ENCODE results near the gene CUL5. TPM values are rescaled to one million over a fixed set of nuclear protein-coding genes. Genes with fewer than 3 reads are reported as not detected.

The CUL5 gene
- total and polyA plus RNA-seq, 2 of the 4 experiments (the other 2 are of a cell fraction), result 8.8 to 31.0 TPM

DNA sequence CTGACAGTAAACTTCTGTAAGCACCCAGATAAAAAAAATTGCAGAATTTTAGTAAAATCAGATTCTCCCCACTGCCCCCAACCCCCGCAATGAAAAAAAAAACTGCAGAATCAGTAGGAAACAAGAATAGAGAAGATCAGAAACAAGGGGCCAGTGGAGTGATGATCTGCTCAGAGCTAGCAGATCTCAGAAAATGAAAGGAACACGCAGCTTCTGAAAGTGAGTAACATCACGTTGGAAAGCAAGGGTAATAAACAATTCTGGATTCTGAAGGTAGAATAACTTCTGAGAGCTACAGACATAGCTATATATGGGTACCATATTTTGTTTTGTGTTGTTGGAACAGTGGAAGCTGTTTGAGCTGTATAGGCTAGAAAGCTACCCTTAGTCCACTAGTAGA, 135.9 kb downstream of the CUL5 start:
- no peak overlapping the region for H4K8ac ChIP-seq (ENCODE audit: low read depth in 2 of 2, low read length in 2 of 2)
- H3K23ac ChIP-seq (ENCODE audit: low read depth, low read length), result no peak overlapping the region
- WGBS, 2 experiments (ENCODE audit: extremely low coverage in 2 of 2, insufficient read length in 1 of 2), result 100% methylated on average over 1 of the region's 3 CpGs; no CpG with 5 or more reads in 1 of the 2 experiments
- H3K18ac ChIP-seq (ENCODE audit: low read depth, low read length), result no peak overlapping the region
- peaks cover 22% of the 10 kb centered on the region for H3K36me3 ChIP-seq (ENCODE audit: control insufficient read depth, insufficient read depth, low read length)
- H4K5ac ChIP-seq (ENCODE audit: low read depth, low read length), result no peak overlapping the region
- no peak overlapping the region for H2BK120ac ChIP-seq (ENCODE audit: low read depth, low read length)
- no peak overlapping the region for H2AFZ ChIP-seq (replicated peaks; ENCODE audit: low read length, poor library complexity)
- no peak overlapping the region for H3K4me2 ChIP-seq (ENCODE audit: low read depth, low read length)
- H4K20me1 ChIP-seq (ENCODE audit: insufficient read depth, low read length), result no peaks in the 10 kb centered on the region
- ChIA-PET POLR2A (ENCODE audit: unreplicated experiment) (no interaction called here), CTCF (no interaction called here)
- H3K27ac ChIP-seq (ENCODE audit: insufficient read depth, low read length), result no peak overlapping the region
- H2AK9ac ChIP-seq (replicated peaks; ENCODE audit: low read depth, low read length, poor library complexity), result no peak overlapping the region
- H2AK5ac ChIP-seq (ENCODE audit: low read depth, low read length), result no peak overlapping the region
- H3K4me1 ChIP-seq (ENCODE audit: control insufficient read depth, insufficient read depth, low read length), result no peaks in the 10 kb centered on the region
- in situ Hi-C loops (cut with MboI; ENCODE audit: low sequenced_read_pairs) (no loop called here), intact Hi-C loops (cut with micrococcal nuclease) (loop anchor here (5.0 kb wide), 1 partner anchor 48 kb away; no protein-coding TSS in a partner anchor), dilution Hi-C loops (cut with HindIII; ENCODE audit: low sequenced_read_pairs, unreplicated experiment) (no loop called here)
- no peak for DNase-seq
- no peaks in the 10 kb centered on the region for H3K9me1 ChIP-seq (ENCODE audit: insufficient read depth, low read length)
- no peak overlapping the region for H2BK5ac ChIP-seq (ENCODE audit: low read depth, low read length, poor library complexity, severe bottlenecking)
- H4K91ac ChIP-seq (ENCODE audit: insufficient read depth, low read depth, low read length), result no peak overlapping the region
- no peaks in the 10 kb centered on the region for H3K9me3 ChIP-seq (ENCODE audit: control insufficient read depth, insufficient read depth, low read length)
- H3K56ac ChIP-seq (ENCODE audit: extremely low read depth, insufficient read depth, low read length), result no peak overlapping the region
- no TSS peak for BruUV-seq (replicated peaks)
- no peak overlapping the region for H3K14ac ChIP-seq (replicated peaks; ENCODE audit: low read depth, low read length)
- TF ChIP-seq FOS (IDR thresholded peaks at IDR 0.05; ENCODE audit: low read depth, low read length), result no peak
- TF ChIP-seq, protein P1, sequence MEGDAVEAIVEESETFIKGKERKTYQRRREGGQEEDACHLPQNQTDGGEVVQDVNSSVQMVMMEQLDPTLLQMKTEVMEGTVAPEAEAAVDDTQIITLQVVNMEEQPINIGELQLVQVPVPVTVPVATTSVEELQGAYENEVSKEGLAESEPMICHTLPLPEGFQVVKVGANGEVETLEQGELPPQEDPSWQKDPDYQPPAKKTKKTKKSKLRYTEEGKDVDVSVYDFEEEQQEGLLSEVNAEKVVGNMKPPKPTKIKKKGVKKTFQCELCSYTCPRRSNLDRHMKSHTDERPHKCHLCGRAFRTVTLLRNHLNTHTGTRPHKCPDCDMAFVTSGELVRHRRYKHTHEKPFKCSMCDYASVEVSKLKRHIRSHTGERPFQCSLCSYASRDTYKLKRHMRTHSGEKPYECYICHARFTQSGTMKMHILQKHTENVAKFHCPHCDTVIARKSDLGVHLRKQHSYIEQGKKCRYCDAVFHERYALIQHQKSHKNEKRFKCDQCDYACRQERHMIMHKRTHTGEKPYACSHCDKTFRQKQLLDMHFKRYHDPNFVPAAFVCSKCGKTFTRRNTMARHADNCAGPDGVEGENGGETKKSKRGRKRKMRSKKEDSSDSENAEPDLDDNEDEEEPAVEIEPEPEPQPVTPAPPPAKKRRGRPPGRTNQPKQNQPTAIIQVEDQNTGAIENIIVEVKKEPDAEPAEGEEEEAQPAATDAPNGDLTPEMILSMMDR (conservative IDR thresholded peaks at IDR 0.05; ENCODE audit: low read depth, low read length), result no peak
- TF ChIP-seq, protein P2, sequence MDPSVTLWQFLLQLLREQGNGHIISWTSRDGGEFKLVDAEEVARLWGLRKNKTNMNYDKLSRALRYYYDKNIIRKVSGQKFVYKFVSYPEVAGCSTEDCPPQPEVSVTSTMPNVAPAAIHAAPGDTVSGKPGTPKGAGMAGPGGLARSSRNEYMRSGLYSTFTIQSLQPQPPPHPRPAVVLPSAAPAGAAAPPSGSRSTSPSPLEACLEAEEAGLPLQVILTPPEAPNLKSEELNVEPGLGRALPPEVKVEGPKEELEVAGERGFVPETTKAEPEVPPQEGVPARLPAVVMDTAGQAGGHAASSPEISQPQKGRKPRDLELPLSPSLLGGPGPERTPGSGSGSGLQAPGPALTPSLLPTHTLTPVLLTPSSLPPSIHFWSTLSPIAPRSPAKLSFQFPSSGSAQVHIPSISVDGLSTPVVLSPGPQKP (IDR thresholded peaks at IDR 0.05; ENCODE audit: borderline replicate concordance, low read depth, low read length), result no peak
- no peak for TF ChIP-seq MAZ (IDR thresholded peaks at IDR 0.05; ENCODE audit: borderline replicate concordance, low read depth, low read length)
- TF ChIP-seq RCOR1 (IDR thresholded peaks at IDR 0.05; ENCODE audit: insufficient replicate concordance, low read length), result no peak
- no peak for TF ChIP-seq USF2 (IDR thresholded peaks at IDR 0.05; ENCODE audit: low read depth, low read length)
- no peak for TF ChIP-seq BHLHE40 (IDR thresholded peaks at IDR 0.05; ENCODE audit: low read depth, low read length)
- TF ChIP-seq RFX5 (IDR thresholded peaks at IDR 0.05; ENCODE audit: low read depth, low read length), result no peak
- TF ChIP-seq RAD21 (IDR thresholded peaks at IDR 0.05; ENCODE audit: low read length), result no peak
- no peak for TF ChIP-seq POLR2A (IDR thresholded peaks at IDR 0.05; ENCODE audit: low read depth, low read length)
- TF ChIP-seq CHD1 (IDR thresholded peaks at IDR 0.05; ENCODE audit: low read depth, low read length), result no peak
- TF ChIP-seq MAFK (IDR thresholded peaks at IDR 0.05; ENCODE audit: low read depth, low read length), result no peak
- no peak for TF ChIP-seq SMC3 (IDR thresholded peaks at IDR 0.05; ENCODE audit: low read depth, low read length)
- no peak for TF ChIP-seq NFE2L2 (IDR thresholded peaks at IDR 0.05; ENCODE audit: low read depth, low read length)
- H3K4me3 ChIP-seq (ENCODE audit: insufficient read depth, low read depth, low read length), result no peak overlapping the region
- no peak for ATAC-seq (ENCODE audit: low read depth)
- H3K9ac ChIP-seq (ENCODE audit: low read depth, low read length), result no peak overlapping the region
- no peaks in the 10 kb centered on the region for H3K27me3 ChIP-seq (ENCODE audit: control insufficient read depth, insufficient read depth, low read length)
- H3K4ac ChIP-seq (ENCODE audit: low read depth, low read length), result no peak overlapping the region
- H2BK15ac ChIP-seq (ENCODE audit: low read depth, low read length), result no peak overlapping the region
- H2BK20ac ChIP-seq (ENCODE audit: low read depth, low read length), result no peak overlapping the region
- no peaks in the 10 kb centered on the region; a peak in 2 of 4 replicates for H3K79me1 ChIP-seq (ENCODE audit: low read depth in 1 of 2, low read length in 2 of 2)
